HG02588 (cell line): ENCODE measurements around the gene YARS1.
"Not testable (repeated sequence)": the region's sequence is repeated elsewhere in the genome, so short reads cannot be mapped to it uniquely, and the experiment has no call there.

Source experiments
- ATAC-seq: cut with Tn5 transposase; IDR thresholded peaks from one replicate; pipeline ENCODE4 v1.9.1; 2021; ENCODE audit warnings: mild to moderate bottlenecking, moderate library complexity; ENCODE audit not compliant: unreplicated experiment

Gene YARS1

GRCh38 chr1:32817815-32818786 is 943 bp upstream of the YARS1 start:
- peak; percentile 19 for ATAC-seq

- peak; percentile 8 for ATAC-seq
Measured at GRCh38 chr1:32816676-32817158, 441 bp downstream of the YARS1 start.

- ATAC-seq, result no peak
Measured at GRCh38 chr1:32813941-32814739, 3.0 kb downstream of the YARS1 start.

GRCh38 chr1:32811917-32812316 is 5.2 kb downstream of the YARS1 start:
- no peak for ATAC-seq

- no peak for ATAC-seq
Measured at GRCh38 chr1:32811265-32811664, 5.9 kb downstream of the YARS1 start.

- ATAC-seq, result no peak
Measured at GRCh38 chr1:32810358-32810757, 6.8 kb downstream of the YARS1 start.

GRCh38 chr1:32808580-32808979 is 8.6 kb downstream of the YARS1 start:
- ATAC-seq, result no peak

GRCh38 chr1:32806910-32807523 is 10.1 kb downstream of the YARS1 start:
- ATAC-seq, result no peak

- no peak for ATAC-seq
Measured at GRCh38 chr1:32806290-32806689, 10.9 kb downstream of the YARS1 start.

GRCh38 chr1:32804460-32804859 is 12.7 kb downstream of the YARS1 start:
- not testable (repeated sequence) for ATAC-seq

- ATAC-seq, result no peak
Measured at GRCh38 chr1:32801096-32801715, 16.0 kb downstream of the YARS1 start.

GRCh38 chr1:32798679-32799416 is 18.3 kb downstream of the YARS1 start:
- ATAC-seq, result no peak

GRCh38 chr1:32798191-32798590 is 19.0 kb downstream of the YARS1 start:
- no peak for ATAC-seq

- no peak for ATAC-seq
Measured at GRCh38 chr1:32797456-32797855, 19.7 kb downstream of the YARS1 start.

GRCh38 chr1:32795763-32796162 is 21.4 kb downstream of the YARS1 start:
- not testable (repeated sequence) for ATAC-seq

- no peak for ATAC-seq
Measured at GRCh38 chr1:32791881-32792280, 25.3 kb downstream of the YARS1 start.

- ATAC-seq, result not testable (repeated sequence)
Measured at GRCh38 chr1:32789356-32789755, 27.8 kb downstream of the YARS1 start.

GRCh38 chr1:32786856-32787255 is 30.3 kb downstream of the YARS1 start:
- no peak for ATAC-seq

- no peak for ATAC-seq
Measured at GRCh38 chr1:32784817-32785216, 32.3 kb downstream of the YARS1 start.

- ATAC-seq, result no peak
Measured at GRCh38 chr1:32783851-32784250, 33.3 kb downstream of the YARS1 start.
